Ramos (cell line): ENCODE measurements around the gene GAB1.

Experiments used
- in situ Hi-C: fragments of 300-500 bp; cut with MboI; formaldehyde crosslinking; loops from one replicate; pipeline ENCODE4 v1.14.3; 2022; ENCODE audit warnings: low sequenced_read_pairs; ENCODE audit not compliant: unreplicated experiment

The GAB1 gene

GRCh38 chr4:143407474-143407873 lies 70.8 kb downstream of the GAB1 start:
- in situ Hi-C loops = no loop called here

GRCh38 chr4:143407888-143408287 lies 71.2 kb downstream of the GAB1 start:
- in situ Hi-C loops = no loop called here

DNA sequence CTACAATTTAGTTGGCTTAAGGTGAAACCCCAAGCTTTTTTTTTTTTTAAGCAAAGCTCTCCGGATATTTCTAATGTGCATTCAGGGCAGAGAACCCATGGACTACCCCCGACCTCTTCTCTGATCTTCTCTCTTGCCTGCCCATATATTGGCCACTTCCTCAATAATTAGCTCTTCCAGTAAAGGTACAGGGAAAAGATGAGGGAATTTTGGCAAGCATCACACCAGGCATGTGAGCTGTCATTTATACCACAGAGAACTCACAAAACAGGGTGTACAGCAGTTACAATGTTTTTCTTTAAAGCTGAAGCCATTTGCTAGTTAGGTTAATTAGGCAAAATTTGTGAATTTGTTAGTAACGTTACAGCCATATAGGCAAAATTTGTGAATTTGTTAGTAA lies 73.3 kb downstream of the GAB1 start:
- in situ Hi-C loops = no loop called here

DNA sequence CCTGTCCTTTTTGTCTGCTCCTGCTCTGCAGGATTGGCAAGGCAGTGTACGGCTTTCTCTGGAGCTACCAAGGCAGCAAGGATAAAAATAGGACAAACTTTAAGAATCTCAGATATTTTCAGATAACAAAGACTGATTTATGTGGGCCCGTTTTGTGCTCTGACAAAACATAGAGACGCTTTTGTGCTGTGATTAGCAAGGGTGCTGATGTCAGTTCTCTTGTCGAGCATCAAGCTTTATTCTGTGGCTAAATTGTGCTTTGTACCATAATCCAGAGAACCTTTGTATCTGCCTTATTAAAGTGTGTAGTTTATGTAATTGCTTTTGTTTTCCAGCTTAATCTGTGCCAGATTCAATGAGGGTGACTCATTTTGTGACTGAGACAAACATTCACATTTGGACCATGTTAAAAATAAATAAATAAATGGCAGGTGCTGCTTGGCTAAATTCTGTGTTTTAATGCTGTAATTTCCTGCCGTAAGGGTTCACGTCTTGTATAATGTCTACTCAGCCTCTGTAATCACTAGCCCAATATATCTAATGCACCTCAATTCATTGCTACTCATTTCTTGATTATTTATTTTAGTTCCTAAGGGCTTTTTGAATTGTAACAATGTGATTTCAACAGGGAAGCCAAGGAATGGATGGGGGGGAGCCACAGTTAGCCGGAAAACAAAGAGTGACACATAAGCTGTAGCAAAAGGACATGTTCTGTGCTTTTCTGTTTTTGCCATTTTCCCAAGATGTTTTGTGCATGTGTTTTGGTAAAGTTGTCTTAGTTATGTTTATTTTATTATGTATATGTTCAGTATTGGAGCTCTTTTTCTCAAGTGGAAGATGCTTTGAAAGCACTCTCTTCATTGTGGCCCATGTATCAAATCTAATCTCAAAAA lies 75.1 kb downstream of the GAB1 start:
- in situ Hi-C loops = no loop called here

GRCh38 chr4:143412420-143412758 lies 75.7 kb downstream of the GAB1 start:
- in situ Hi-C loops = no loop called here

DNA sequence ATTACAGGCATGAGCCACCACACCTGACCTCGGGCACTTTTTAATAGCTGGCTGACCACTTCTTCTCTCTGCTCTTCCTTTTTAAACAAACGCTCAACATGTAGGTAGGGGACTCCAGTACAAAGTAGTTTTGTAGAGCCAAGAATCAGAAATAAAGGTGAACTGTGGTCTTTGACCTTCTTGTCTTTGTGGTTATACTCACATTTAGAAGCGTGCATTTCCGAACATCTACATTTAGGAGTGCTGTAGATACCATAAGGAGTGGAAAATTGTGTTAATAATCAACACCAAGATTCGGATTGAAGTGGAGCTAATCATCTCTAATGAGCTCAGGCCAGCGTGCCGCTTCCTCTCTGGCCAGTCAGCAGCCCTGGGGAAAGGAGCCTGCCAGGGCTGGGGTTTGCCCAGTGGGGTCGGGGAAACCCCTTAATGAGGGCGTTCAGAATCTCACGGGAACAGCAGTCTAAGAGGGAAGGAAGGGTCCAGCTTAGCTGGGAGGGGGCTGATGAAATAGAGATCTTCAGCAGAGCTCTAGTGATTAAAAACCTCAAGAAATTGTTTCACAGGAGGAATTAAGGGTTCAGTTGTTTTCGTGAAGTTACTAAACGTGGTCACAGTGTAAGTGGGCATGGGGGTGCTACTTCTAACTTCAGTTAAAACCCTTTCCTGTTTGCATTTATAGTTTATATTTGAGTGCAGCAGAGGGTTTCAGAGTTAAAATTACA lies 81.2 kb downstream of the GAB1 start:
- in situ Hi-C loops = no loop called here

GRCh38 chr4:143420227-143420626 lies 83.6 kb downstream of the GAB1 start:
- in situ Hi-C loops = no loop called here

DNA sequence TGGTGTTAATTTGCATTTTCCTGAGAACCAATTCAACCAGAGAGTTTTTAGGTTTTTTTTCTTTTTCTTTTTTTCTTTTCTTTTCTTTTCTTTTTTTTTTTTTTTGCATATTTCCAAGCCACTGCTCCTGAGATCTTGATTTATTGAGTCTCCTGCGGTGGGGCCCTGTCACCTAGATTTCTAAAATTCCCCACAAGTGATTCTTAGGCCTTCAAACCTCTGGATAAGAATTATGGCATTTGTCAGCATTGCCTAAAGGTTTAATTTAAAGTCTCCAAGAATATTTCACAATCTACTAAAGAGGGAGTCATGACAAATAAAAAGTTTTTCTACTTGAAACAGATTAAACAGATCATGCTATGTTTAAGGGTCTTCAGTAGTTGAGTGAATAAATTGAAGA lies 84.9 kb downstream of the GAB1 start:
- in situ Hi-C loops = no loop called here

DNA sequence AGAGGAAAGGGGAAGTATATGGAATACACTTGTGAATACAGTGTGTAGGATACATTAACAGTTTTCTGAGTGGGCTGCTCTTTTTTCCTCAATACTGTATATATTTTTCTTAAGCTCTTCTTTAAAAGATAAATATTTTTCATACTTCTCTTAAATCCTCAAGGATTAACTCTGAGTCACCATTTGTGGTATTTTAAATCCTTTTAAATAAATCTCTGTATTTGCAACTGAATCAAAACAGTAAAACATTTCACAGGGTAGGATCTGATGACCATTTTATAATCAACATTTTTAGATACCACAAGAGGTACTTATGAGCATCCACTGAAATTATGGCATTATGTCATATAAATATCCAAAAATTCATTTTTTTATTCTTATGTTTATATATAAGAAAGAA lies 87.6 kb downstream of the GAB1 start:
- in situ Hi-C loops = no loop called here

- in situ Hi-C loops = no loop called here
Measured at GRCh38 chr4:143431526-143432257, 95.0 kb downstream of the GAB1 start.

DNA sequence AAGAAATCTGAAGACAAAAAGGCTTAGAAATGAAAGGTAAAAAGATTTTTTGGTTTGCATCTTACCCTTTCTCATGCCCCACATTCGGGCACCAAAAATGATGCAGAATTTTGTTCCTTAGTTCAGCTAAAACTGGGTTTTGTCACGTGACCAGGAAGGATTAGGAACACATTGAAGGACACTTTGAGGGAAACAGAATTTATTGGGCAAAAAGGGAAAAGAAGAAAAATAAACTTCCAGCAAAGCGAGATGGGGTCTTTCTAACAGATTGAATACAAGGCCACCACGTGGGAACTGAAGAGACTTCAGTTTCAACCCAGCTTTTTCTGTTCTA lies 95.5 kb downstream of the GAB1 start:
- in situ Hi-C loops = no loop called here

DNA sequence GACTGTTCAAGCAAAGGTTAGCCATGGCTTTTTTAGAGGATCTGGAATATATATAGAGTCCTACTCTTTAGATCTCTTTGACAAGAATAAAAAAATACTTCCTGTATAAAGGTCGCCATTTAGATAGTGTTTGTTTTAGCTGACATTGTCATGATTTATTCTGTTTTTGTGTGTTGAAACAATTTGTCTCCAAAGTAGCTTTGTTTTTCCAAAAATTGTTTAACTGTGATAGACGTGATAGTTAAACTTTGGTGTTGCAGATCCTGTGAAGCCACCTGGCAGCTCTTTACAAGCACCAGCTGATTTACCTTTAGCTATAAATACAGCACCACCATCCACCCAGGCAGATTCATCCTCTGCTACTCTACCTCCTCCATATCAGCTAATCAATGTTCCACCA lies 96.6 kb downstream of the GAB1 start:
- in situ Hi-C loops = no loop called here

DNA sequence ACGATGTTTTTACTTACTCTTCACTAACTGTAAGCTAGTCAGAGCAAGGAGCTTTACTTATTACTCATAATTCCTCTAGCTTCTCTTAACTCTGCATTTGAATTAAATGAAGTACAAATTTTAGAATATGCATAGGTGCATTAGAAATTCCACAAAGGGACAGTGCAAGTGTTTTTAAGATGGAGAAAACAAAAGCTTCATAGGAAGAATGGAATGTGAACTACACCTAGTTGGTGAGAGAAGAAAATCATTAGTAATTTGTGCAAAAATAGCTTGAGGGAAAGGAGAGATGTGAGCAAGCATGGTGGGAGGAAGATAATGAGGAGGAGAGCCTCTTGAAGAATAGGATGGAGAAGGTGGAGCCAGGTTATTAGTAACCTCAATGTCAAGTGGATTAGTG lies 99.3 kb downstream of the GAB1 start:
- in situ Hi-C loops = no loop called here

GRCh38 chr4:143437476-143437875 lies 100.8 kb downstream of the GAB1 start:
- in situ Hi-C loops = no loop called here

- in situ Hi-C loops = no loop called here
Measured at GRCh38 chr4:143437937-143438336, 101.3 kb downstream of the GAB1 start.

DNA sequence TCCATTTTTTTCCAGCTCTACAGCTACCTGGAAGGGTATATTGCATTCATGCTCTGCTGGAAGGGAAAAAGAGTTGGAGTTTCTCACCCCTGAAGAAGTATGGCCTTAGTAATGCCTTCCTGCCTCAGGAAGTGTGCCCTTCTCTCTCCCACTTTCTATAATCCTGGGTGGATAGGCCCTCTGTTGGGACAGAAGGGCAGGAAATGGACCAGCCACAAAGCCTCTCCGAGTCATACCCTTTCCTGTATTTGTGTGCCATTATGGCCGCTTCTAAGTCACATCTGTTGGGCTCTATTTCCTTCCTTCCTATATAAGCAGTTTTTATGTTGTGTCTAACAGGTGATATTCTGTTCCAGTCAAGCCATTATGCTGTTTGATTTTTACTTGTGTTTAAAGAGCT lies 102.0 kb downstream of the GAB1 start:
- in situ Hi-C loops = no loop called here

DNA sequence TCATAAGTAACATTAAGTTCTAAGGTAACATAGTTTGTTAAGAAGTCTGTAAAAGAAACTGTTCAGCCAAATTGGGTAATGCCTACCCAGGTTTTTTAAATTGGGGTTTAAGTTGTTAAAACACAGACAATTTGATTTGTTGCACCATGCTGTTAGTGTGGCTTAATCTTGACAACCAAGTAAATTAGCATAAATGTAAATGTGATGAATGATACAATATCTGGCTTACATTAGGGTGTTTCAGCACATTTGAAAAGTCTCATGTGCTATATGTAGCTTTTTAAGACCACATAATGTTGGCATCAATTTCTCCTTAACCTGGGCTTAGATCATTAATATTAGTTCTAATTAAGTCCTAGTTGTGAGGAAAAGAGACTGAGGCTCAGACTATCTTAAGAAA lies 104.4 kb downstream of the GAB1 start:
- in situ Hi-C loops = no loop called here

DNA sequence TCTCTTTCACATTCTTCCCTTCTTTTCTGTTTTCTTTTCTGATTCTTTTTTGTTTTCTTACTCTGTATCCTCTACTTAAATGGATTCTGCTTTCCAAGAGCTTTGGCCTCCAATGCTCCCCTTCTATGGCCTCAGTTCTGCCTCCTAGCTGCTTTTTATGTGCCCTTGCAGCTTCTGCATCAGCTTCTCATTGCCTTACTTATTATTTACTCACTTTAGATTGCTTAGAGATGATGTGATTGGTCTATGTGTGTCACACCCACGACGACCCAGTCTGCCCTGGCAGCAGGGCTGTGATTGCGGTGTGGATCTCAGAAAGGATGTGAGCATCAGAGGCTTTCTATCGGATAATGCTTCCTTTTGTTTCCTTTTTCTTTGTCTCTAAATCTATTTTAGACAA lies 105.0 kb downstream of the GAB1 start:
- in situ Hi-C loops = no loop called here

DNA sequence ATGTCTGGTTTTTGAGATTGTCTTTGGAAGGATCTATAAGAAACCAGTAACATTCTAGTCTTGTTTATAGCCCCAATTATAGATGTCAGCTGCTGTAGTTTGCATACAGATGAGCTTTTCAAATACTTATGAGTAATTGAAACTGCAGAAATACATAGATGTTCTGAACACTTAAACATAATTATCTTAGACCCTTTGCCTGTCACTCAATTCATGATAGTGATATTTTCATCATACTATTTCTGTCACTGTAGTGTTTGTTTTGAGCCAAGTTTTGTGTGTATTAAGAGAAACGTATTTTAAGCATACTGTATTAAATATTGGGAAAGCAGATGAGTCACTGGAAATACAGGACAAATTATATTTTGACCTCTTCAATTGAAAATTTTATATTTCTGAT lies 107.1 kb downstream of the GAB1 start:
- in situ Hi-C loops = no loop called here

DNA sequence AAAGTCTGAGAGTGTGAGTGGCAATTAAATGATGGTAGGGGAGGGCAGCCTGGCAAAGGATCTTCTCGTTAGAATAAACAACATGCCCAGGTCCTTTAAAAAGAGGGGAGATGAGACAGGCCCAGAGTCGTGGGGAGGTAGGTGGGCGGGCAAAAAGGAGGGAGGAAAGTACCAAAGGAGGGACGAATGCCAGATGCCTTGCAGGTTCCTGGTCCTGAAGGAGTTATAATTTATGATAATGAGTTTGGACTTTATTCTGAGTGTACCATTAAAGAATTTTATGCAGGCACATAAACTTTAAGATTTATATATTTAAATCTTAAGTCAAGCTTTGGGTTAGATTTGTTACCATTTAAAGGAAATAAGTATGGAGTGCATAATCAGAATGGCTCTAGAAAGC lies 114.5 kb downstream of the GAB1 start:
- in situ Hi-C loops = no loop called here

GRCh38 chr4:143455211-143455610 lies 118.5 kb downstream of the GAB1 start:
- in situ Hi-C loops = no loop called here
